GM19025 (cell line): ENCODE measurements around the gene MED22.
"Not testable (repeated sequence)": the region's sequence is repeated elsewhere in the genome, so short reads cannot be mapped to it uniquely, and the experiment has no call there.

Experiments used
- ATAC-seq: cut with Tn5 transposase; IDR thresholded peaks from one replicate; pipeline ENCODE4 v1.9.1; 2021; ENCODE audit warnings: mild to moderate bottlenecking, low read depth, moderate library complexity; ENCODE audit not compliant: unreplicated experiment

The MED22 gene

DNA sequence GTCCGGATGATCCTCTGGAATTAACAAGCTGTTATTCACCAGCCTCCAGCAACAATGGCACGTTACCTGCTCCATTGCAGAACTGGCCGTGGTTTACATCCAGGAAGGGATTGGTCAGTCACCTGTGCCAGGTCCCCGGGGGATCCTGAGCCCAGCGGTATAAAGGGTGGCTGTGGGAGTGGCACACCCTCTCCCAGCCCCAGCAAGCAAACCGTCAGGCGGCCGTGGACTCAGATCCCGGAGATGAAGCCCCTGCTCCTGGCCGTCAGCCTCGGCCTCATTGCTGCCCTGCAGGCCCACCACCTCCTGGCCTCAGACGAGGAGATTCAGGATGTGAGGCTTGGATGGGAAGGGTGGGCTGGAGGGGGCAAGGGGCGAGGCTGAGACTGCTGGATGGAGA, 30.4 kb downstream of the MED22 start:
- not testable (repeated sequence) for ATAC-seq

DNA sequence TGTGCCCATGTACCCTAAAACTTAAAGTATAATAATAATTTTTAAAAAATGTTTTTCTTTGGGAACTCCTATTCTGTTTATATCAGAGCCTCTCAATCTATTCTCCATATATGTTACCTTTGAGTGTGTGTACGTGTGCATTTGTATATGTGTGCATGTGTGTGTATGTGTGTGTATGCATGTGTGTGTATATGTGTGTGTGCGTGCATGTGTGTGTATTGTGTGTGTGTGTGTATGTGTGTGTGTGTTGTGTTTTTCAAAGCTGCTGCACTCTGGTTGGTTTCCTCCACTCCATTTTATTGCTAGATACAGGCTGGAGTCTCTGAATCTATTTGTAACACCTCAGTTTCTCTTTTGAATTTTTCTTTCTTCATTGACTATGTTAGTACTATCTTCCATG, 31.9 kb downstream of the MED22 start:
- no peak for ATAC-seq

DNA sequence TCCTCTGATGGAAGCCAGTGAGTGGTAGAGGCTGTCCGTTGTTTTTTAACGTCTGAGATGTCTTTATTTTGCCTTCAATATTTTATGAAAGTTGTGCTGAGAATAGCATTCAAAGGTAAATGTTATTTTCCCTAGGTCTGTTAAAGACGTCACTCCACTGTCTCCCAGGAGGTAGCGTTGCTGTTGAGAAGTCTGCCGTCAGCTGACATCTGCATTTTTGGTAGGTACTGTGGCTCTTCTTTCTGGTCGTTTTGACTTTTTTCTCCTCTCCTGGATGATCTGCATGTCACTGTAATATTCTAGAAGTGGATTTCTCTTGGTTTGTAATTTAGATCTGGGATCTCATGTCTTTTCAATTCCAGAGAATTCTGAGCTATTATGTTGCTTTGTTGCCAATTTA, 38.3 kb downstream of the MED22 start:
- no peak for ATAC-seq

DNA sequence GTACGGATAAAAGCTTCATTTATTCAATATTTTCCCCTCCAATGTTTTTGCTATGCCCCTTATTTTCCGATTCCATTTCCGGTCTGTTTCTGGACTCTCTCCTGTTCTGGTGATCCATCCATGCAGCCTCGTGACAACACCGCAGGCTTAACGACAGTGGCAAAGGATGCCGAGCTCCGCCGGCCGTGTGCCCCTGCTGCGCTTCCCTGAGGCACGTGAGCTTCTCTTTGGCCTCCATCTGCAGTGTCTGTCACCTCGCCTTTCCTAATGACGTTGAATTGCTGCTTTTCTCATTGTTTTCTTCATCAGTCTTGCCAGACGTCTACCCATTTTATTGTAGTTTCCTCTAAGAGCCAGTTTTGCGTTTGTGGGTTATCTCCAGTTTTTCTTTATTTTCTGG, 40.6 kb downstream of the MED22 start:
- no peak for ATAC-seq

DNA sequence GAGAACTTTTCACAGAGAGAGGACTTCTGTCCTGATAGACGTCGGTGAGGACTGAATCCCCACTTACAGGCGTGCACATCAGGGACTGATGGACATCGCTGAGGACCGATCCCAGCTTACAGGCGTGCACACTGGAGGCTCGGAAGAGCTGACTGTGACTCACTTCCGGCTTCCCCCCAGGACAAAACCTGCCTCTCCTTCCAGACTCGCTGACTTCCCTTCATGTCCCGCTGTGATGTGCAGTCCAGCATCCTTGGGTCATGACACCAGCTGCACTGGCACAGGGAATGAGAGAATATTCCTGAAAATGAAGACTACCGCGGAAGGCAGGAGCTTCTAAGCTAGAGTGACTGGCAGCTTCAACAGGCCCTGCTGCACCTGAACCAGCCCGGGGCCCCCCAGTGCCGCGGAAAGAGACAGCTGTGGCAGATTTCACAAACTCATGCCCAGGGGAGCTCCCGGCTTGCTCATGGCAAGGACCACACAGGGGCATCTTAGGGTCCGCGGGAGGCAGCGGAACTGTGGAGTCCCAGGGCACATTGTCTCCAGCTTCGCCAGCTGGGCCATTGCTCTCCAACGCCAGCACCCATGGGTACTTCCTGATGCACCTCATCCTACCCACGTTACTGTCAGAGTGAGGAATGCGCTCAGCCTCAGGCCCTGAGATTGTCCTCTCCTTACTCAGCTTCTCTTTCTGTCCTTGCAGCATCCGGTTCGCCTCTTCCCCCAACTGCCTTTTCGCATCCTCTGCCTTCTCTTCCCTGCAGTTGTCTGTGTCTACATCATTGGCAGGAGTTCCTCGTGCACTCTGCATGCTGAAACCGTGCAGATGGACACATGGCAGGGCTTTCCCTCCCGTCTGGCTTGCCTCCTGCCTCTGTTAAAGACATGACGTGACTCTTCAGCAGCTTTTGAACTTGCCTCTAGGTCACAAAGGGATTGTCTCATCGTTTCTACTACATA, 41.4 kb downstream of the MED22 start:
- no peak for ATAC-seq

DNA sequence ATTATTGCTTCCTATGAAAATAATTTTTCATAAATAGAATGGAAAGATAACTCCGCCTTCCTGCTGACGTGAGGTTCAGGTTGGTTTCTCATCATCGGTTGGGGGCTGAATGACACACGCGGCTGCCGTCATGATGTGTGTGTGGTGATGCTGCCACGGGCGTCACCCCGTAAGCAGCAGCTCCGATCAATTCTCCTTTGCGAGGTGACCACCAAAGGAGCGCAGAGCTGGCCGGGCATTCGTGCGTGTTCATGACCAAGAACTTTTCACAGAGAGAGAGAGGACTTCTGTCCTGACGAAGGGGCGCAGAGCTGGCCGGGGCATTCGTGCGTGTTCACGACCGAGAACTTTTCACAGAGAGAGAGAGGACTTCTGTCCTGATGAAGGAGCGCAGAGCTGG, 42.2 kb downstream of the MED22 start:
- ATAC-seq = no peak

DNA sequence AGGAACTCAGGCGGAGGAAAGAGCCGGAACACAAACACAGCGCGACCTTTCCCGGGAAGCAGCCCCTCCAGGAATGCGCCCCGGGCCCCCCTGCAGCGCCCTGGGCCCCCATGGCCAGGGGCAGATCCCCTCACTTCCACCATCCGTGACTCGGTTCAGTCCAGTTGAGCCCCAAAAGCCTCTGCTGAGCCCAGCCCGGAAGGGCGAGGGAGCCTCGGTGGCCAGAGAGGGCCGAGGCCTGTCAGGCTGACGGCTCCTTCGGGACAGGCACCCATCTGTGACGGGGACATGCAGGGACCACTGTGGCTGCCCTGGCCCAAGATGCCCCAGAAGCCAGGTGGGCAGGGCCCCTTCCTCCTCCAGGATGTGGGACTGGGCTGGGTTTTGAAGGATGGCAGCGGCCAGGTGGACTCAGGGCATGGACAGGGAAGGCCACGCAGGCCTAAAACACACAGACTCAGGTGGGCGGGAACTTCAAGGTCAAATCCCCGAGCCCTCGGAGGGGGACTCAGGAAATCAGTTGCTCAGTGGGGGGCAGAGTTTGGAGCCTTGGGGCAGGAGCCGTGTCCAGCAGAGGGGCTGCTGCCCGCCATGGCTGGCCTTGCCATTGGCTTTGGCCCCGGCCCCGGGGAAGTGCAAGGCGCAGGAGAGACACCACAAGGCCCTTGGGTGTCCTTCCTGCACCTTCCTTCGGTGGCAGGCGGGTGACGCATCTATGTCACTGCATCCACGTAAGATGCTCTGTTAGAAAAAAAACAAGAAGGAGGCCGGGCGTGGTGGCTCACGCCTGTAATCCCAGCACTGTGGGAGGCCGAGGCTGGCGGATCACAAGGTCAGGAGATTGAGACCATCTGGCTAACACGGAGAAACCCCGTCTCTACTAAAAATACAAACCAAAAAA, 43.2 kb downstream of the MED22 start:
- ATAC-seq = no peak

DNA sequence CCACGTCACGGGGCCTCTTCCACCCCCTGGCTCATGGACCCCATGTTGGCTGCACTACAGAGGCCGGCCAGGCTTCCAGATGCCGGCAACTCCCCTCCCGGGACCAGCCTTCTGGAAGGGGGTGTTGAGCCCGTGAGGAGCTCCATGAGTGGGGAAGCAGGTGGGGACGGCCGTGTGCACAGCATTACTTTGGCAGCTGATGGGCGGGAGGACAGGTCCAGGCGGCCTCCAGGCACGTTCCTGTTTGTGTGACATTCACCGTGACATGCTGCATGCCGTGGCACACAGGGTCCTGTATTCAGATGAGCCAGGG, 43.8 kb downstream of the MED22 start:
- ATAC-seq = no peak

DNA sequence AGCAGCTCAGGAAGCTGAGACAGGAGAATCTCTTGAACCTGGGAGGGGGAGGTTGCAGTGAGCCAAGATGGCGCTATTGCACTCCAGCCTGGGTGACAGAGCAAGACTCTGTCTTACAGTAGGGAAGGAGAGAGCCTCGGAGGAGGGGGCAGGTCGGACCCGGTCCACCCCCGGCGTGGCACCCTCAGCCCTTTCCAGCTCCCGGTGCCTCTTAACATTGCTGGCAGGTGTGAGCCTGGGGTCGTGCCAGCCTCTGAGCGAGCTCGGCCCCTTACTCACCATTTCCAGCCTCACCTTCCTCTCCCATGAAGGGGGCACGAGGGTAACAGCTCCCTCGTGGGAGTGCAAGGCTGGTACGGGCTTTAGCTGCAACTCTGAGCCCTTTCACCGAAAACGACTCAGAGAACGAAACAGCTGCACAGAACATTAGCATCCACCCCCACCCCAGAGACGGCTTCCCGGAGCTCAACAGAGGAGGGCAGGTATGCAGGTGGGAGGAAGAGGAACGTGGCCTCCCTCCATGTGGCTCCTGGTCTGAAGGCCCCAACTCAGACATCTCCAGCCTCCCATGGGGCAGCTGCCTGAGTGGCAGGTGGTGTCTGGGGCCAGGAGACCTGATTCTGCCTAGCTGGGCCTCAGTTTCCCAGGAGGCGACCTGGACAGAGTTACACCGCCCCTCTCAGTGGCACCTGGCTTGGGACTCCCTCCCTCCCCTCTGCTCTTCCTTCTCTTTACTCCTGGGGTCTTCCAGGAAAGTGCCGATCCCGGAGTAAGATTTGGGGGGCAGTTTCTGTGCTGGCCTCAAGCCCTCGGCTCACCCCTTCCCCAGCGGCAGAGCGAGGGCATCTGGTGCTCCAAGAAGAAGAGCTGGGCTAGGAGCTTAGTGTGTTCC, 44.4 kb downstream of the MED22 start:
- no peak for ATAC-seq

DNA sequence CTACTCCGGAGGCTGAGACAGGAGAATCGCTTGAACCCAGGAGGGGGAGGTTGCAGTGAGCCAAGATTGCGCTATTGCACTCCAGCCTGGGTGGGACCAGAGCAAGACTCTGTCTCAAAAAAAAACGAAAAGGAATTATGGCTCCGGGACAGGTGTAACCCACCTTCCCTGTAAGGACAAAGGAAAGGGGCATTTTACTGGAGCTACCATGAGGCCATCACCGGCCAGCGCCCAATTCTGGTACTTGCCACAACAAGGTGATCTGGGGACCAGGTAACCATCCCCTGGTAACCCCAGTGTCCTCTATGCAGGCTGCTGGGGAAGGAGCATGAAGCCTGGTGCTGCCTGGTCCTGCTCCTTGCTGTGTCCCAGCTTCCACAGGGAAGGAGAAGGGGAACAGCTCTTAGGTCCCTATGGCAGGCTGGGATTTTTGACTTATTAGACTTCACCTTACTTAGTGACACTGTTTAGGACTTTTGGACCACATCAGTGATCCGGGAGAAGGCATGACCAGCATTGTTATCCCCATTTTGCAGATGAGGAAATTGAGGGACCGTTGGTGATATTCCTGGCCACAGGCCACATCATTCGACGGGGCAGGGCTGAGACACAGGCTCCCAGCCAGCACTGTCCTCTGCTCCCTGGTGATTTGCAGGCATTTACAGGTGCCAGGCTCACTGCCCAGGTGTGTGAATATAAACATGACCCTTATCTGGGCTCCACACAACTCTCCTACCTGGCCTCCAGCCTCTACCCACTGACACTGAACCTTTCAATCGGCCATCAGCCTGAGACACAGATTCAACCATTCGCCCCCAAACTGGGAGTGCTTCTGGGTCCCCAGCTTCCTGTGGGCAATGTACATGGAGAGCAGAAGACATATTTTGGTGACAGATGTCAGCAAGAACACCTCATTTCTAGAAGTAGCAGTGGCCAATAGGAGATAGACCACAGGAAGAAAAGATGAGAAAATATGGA, 46.4 kb downstream of the MED22 start:
- ATAC-seq = no peak

DNA sequence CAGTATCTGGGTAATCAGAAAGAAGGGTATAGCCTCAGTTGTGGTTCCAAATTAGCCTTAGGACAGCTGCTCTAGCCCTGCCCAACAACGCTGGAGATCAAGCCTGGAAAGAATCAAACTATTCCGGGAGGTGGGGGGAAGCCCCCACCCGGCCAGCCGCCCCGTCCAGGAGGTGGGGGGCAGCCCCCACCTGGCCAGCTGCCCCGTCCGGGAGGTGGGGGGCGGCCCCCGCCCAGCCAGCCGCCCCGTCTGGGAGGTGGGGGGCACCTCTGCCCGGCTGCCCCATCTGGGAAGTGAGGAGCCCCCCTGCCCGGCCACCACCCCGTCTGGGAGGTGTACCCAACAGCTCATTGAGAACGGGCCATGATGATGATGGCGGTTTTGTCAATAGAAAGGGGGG, 47.9 kb downstream of the MED22 start:
- not testable (repeated sequence) for ATAC-seq

DNA sequence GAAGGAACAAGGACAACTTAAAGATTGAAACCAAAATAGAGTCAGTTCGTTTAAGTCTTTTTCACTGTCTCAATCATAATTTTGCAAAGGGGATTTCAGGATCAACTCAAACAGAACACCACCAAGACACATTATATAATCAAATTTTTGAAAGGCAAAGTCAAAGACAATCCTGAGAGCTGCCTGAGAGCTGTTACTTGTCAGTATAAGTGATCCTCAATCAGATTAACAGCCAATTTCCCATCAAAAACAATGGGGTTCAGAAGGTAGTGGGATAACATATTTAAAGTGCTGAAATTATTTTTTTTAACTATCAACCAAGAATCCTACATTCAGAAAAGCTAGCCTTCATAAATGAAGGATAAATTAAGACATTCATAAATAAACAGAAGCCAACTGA, 53.7 kb downstream of the MED22 start:
- no peak for ATAC-seq

DNA sequence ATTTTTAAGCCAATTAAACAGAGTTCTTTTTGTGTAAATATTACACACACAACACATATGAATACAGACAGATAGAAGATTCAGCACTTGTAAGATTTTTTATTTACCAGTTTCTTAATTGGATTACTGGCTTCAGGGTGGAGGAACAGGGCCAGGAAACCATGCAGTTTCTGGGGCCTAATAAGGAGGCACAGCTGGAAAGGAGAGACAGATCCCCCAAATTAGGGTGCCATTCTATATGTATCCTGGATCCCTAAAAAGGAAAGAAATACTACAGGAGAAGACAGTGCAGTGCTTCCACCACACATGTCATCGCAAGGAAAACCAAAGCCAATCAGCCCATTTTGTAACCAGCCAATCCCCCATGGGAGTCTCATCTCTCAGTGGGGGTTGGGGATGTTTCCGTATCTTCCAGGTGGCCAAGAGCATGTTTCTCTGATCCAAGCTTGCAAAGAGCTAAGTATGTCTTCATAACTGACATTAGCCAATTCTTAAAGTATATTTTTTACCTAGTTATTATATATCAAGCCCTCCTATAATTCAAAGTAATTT, 57.1 kb downstream of the MED22 start:
- no peak for ATAC-seq
